ENCODE data around the gene CDK3.

GRCh38 chr17:75975757-75976174 is 24.9 kb upstream of the CDK3 start:
- TF ChIP-seq CTCF (IDR thresholded peaks at IDR 0.05) (no peak), POLR2AphosphoS5 (IDR thresholded peaks at IDR 0.05) (no peak)
